CD4-positive, alpha-beta T cell treated with Interferon gamma for 1 hour (primary cell): Measurements from ENCODE around the gene SLC35D3.
"Not testable (repeated sequence)": the region's sequence is repeated elsewhere in the genome, so short reads cannot be mapped to it uniquely, and the experiment has no call there.

Experiments used
- DNase-seq: peaks from one replicate; pipeline ENCODE4 v3.0.0-alpha.2; 2020

The SLC35D3 gene

DNA sequence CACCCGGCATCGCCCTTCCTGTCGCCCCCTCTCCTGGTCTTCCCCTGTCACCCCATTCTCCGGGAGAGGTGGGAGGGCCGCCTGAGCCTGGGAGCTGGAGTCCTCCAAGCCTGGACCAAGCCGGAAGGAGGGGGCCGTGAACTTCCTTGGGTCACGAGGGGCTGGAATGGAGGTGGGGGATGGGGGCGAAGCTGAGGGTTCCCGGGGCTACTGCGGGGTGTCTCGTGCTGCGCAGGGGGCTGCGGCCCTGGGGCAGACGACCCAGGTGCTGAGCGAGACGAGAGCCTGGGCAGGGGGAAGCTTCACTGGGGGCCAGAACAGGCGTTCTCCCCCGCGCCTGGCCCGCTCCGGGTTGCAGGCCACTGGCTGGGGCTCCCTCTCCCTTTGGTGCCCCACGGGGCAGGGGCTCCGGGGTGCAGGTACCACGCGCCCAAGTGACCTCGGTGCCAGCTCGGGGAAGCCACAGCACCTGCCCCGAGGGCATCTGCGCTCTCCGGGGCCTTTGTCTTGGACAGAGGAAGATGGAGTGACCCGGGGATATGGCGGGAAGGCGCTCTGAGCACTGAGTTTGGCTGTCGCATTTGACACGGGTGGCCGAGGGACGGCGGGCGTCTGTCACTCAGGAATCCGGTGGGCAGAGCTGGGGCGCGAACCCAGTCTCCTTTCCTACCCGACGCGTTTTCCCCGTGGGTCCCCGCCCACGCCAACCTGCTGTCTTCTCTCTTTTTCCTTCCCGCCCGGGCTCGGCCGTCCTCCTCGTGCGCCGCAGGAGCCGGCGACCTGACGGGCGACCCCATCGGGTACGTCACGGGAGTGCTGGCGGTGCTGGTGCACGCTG, 1.2 kb downstream of the SLC35D3 start:
- no peak for DNase-seq

DNA sequence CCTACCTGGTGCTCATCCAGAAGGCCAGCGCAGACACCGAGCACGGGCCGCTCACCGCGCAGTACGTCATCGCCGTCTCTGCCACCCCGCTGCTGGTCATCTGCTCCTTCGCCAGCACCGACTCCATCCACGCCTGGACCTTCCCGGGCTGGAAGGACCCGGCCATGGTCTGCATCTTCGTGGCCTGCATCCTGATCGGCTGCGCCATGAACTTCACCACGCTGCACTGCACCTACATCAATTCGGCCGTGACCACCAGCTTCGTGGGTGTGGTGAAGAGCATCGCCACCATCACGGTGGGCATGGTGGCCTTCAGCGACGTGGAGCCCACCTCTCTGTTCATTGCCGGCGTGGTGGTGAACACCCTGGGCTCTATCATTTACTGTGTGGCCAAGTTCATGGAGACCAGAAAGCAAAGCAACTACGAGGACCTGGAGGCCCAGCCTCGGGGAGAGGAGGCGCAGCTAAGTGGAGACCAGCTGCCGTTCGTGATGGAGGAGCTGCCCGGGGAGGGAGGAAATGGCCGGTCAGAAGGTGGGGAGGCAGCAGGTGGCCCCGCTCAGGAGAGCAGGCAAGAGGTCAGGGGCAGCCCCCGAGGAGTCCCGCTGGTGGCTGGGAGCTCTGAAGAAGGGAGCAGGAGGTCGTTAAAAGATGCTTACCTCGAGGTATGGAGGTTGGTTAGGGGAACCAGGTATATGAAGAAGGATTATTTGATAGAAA, 2.0 kb downstream of the SLC35D3 start:
- DNase-seq, result no peak

DNA sequence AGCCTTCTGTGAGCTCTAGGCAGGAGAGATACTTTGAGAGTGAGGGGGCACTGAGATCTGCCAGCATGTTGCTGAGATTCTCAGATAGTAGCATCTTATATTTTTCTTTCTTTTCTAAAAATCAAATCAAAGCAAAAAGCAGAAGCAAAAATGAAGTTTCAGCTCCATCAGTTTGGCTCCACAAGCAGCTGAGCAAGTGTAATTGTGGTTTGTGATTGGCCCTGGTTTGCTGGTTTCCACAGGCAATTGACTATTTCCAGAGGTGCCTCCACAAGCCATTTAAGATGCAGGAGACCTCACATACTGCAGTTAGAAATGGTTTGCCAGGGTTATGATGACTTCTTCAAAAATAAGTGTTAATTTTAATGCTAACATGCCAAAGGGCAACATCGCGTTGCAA, 4.3 kb downstream of the SLC35D3 start:
- no peak for DNase-seq

DNA sequence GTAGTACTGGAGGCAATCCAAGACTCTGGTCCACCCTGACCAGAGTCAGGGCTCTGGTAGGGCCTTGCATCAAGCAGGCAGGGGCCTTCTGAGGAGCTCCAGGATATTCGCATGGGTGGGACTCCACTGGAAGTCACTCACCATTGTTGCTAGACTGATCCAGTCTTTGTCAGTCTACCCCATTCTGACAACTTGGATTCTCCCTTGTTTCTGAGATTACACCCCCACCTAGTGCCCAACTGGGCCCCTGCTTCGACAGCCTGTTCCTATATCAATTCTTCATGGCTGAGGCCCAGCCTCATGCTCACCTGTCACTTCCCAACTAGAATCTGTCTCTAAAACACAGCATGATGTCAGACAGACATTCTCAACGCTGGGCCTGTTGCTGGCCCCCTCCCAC, 5.2 kb downstream of the SLC35D3 start:
- no peak for DNase-seq

DNA sequence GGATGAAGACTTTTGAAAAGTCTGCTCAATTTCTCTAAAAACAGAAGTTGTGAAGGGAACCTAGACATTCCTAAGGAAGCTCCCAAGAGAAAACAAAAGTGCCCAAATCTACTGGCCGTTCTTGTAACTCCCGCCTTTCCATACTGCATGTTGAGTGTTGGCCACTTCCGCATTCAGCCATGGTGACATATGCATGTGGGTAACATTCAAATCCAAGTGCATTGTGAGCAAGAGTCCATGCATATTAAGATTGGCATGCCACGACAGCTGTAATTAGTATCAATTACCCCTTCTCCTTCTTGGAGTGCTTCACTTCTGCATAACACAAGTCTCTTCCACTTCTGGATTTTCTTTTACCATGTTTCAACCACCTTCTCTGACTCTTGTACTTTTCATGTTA, 8.4 kb downstream of the SLC35D3 start:
- DNase-seq, result no peak

DNA sequence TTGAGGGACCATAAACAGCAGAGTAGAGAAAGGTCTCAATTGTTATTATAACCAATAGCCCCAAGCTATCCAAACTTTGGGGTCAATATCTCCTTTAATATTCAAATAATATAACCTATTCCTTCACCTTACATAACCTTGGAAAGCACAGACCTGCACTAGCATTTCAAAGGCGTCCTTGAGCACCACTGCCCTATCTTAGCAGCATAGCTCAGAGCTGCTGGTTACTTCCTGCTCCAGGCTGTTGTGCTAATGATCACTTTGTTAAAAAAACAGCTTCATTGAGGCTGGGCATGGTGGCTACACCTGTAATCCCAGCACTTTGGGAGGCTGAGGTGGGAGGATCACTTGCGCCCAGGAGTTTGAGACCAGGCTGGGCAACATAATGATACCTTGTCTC, 10.5 kb downstream of the SLC35D3 start:
- DNase-seq, result no peak

DNA sequence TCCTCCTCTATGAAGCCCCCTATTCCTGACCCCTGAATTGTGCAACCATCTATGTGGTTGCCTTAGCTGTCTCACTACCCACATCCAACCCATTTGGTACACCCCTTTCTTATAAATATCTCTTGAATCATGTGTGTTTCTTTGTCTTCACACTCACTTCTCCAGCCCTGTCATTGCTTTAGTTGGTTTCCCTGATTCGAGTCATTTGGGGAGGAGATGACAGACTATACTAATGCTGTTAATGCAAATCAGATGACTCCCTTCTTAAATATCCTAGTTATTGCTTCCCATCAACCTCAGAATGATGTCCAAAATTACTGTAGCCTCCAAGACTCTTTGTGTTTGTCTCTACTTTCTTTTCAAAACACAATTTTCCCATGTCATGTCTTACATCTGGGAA, 23.0 kb downstream of the SLC35D3 start:
- DNase-seq, result no peak

DNA sequence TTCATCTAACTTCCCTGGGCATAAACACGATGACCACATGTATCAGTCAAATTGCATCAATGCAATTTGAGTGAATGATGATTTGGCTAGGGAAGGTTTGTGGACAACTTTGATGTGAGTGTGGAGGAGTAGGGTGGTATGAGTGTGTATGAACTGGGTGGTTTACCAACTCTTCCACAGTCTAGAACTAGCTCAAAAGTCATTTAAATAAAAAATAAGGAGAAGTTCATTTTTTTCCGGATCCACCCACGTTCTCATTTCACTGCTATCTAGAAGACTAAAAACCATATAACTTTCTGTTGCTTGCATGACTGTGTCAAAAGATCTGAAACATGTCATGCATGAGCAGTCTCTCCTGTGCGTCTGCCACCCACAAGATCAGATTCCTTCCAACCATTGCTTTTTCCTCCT, 23.6 kb downstream of the SLC35D3 start:
- DNase-seq, result no peak

DNA sequence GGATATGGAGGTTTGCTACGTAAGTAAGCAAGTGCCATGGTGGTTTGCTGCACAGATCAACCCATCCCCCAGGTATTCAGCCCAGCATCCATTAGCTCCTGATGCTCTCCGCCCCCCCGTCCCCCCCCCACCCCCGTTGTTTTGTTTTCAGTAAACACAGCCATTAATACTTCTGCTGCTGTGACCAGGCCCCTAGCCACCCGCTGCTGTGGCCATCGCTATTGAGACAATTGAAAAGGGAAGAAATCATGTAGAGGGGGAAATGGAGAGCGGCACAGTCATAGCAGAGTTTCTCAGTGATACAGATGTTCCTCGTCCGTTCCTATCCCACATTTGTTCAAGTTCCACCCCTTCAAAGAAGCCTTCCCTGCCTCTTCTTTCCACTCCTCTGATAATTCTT, 24.9 kb downstream of the SLC35D3 start:
- DNase-seq, result no peak

DNA sequence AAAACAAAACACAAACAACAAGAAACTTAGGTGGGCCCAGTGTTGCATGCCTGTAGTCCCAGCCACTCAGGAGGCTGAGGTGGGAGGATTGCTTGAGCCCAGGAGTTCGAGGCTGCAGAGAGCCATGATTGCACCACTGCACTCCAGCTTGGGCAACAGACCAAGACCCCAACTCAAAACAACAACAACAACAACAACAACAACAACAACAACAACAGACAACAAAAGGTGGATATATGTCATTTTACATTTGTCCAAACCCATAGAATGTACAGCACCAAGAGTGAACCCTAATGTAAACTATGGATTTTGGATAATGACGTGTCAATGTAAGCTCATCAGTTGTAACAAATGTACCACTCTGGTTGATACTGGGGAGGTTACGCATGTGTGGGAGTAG, 27.9 kb downstream of the SLC35D3 start:
- not testable (repeated sequence) for DNase-seq

DNA sequence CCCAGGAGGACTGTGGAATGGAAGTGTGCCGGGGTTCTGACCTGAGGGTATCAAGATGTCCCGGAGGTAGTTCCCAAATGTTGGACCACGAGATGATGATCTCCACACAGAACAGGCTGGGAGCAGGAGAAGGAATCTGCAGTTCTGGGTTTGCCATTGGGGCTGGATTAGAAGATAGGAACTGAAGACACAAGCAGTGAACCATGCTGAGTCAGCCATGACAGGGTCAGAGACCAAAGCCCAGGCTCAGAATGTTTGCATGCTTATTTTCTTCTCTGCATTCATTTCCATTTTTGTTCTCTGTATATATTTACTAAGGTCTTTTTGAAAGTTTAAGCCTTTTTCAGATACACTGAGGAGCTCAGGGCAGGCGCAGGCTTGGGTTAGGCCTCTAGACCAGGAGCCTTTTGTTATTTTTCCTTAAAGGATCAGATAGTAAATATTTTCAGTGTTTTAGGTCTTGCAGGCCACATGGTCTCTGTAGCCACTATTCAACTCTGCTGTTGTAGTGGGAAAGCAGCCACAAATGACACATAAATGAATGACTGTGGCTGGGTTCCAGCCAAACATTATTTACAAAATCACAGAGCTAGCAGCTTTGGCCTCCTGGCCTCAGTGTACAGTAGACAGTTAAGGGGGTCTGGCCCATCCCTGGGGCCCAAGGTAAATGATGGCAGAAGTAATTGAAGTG, 28.5 kb downstream of the SLC35D3 start:
- DNase-seq, result no peak

DNA sequence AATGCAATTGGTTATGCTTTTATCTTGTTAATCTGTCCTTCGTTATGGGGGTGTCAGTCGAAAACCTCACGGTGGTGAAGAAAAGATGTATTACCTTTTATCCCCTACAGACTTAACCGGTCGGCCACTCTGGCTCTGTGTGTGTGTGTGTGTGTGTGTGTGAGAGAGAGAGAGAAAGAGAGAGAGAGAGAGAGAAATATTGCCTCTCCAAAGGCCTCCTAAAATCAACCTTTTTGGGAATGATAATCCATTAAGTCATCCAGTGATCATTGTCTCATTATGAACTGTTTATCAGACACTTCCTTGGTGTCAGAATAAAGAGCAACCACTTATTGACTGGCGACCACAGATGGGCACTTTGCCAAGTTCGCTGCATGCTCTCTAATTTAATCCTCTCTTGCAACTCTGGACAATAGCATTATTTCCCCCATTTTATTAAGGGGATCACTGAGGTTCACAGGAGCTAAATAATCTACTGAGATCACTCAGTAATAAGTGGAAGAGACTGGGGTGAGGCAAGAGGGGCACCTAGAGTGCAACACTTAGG, 30.7 kb downstream of the SLC35D3 start:
- DNase-seq, result no peak

DNA sequence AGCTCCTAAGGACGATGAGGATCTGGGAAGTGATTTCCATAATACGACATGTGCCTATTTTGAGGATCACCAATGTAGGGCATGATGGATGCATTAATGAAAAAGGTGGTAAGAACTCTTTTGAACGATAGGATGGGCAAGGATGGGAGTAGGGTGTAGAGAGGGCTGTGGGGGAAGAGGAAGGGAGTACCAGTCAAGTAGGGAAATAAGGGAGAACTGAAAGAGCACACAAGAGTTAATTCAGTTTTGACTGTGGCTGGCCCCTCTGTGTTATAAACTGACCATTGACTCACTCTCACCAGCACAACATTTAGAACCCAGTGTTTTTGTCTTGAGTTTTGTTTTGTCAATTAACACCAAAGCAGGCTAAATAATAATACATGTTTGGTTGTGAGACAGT, 33.0 kb downstream of the SLC35D3 start:
- DNase-seq, result no peak

DNA sequence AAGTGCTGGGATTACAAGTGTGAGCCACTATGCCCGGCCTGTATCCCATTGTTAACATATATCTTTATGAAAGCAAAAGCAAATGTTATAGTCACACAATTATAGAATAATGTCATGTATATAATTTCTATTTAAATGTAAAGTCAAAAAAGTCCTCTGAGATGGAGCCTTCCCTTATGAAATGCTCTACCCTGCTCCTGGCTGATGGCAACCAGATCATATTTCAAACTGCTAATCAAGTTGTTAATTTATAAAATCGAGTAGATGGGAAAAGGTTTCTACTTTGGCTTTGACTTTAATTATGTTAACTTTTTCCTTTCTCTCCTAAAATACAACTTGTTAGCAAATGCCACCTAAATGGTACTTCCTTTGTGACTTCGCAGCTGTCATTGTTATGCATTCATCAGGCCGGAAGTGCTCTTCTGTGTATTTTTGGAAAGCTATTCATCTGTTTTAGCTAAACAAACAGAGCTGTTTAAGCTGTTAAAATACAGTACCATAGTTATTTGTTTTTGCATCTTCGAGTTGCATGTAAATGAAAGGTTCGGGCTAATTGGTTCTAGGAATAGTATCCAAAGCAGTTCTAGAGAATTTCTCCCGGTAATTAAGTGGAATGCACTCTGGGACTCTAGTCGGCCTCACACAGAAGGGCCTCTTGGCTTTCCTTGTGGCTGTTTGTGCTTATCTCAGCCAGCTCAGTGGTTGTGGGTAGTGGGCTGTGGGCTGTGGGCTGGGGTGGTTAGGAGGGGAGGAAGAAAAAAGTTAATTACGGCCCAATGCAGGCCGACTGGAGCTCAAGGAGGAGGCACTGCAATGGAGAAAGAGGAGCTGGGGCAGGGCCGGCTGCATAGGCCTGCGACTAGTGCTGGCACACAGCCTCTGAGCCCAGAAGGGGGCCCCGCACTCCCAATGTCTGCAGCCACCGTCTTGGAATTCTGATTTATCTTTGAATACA, 34.8 kb downstream of the SLC35D3 start:
- no peak for DNase-seq

DNA sequence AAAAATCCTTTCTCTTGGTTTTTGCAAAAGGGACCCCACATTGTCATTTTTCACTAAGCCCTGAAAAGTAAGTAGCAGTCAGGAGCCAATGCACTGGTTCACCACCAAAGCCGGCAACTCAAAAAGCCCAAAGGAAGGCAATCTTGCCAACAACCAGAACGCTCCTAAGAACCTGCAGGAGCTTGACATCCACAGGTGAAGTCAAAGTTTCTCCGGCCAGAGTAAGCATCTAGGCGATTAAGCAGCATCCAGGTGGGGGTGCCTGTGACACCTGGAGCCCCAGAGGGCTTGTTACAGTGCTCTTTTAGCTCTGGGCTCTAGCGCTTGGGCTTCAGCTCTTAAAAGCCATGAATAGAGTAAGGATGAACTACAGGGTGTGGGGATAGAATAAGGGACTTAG, 36.1 kb downstream of the SLC35D3 start:
- DNase-seq, result no peak

DNA sequence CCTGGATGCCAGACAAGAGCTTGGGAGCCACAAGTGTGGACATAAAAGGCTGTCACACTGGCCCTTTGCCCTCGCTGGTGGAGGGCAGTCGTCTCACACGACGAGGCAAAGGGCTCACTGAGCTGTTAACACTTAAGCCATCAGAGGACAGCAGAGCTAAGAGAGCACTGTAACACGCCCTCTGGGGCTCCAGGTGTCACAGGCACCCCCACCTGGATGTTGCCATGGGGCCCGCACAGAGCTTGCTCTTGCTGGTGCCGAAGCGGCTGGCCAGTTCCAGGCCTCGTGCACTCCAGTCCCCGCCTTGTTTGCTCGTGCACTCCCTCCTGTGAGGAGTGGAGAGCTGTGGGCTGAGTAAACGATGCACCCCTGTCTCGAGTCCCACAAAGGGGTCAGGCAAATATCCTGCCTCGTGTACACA, 37.4 kb downstream of the SLC35D3 start:
- DNase-seq, result no peak

DNA sequence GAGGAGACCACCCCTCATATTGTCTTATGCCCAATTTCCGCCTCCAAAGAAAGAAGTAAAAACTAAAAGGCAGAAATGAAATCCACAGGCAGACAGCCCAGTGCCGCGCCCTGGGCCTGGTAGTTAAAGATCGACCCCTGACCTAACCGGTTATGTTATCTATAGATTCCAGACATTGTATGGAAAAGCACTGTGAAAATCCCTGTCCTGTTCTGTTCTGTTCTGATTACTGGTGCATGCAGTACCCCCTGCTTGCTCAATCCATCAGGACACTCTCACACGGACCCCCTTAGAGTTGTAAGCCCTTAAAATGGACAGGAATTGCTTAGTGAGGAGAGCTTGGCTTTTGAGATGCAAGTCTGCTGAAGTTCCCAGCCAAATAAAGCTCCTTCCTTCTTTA, 37.8 kb downstream of the SLC35D3 start:
- not testable (repeated sequence) for DNase-seq

DNA sequence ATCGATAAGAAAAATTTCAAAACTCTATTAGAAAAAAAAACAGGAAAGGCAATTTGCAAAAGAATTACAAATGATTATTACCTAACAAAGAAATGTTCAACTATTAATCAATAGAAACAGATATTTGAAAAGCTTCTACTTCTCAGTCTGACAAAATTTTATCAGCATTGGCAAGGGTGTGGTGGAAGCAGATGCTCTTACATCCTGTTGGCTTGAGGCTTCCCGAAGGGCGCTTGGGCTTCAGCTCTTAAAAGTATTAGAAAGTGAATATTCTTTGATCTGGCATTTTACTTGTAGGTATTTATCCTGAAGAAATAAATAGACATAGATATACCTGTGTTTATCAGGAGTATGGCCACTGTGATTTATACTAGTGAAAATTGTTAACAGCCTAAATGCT, 38.7 kb downstream of the SLC35D3 start:
- DNase-seq, result no peak

DNA sequence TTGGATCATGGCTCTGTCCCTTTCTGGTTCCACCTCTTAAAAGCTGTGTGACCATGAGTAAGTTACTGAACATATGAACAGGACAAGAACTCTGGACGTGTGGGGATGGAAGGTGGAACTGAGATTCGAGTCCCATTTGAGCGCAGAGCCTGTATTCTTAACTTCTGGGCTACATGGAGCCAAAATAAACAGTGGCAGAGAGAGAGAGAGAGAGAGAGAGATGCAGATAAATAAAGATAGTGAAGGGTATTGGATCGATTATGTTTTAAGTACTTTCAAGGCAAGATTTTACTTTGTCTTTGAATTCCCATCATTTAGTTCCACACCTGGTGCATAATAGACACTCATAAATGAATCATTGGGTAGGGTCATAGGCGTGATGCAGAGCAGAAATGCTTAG, 39.7 kb downstream of the SLC35D3 start:
- DNase-seq, result no peak

DNA sequence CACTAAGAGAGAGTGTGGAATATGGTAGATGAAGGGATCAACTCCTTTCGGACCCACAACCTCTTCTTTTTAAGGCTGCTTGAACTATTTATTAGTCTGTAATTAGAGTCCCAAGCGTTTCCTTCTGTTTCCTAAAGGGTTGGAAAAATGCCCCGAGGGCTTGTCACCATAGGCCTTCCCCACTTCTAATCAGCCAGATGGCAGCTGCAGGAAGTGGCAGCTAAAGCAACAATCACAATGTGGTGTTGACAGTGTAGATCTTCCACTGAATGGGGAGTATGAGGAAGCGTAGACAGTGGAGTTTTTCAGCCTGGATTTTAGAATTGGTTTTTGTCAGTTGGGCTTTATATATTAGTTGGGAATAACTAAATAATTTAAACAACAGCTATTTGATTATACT, 40.6 kb downstream of the SLC35D3 start:
- DNase-seq, result no peak

DNA sequence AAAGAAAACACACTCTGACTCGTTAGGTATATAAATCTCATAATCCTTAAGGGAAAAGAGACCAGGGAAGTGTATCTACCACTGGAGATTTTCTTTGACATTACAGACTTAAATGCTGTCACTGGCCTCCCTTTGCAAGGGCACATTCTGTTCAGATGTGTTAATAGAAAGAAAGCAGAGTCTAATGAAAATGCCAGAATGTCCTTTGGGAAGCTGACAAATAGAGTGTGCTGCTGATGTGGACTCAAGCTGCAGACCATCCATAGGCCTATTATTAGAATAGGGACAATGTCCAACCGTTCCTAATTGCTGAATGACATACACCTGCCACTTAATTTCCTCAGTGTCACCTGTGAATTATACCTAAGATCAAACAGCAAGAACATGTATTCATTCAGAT, 41.2 kb downstream of the SLC35D3 start:
- DNase-seq, result no peak

DNA sequence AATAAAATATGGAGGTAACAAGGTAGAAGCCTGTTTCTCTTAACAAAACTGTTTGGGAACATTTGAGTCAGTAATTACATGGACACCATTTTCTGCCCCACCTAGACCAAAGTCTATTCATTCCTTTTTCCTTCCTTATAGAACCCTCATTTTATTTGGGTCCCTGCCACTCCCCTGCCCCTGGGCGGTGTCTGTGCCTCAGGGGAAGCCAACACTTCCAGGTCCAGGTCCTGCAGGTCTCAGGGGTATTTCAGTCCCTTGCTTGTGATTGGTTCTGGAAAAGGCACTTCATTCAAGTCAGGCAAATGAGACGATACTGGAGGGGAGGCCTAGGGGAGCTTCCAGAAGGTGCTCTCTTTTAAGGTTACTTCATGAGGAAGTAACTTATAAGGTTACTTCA, 42.3 kb downstream of the SLC35D3 start:
- DNase-seq, result no peak
